Liver (tissue), 9 donors: Measurements from ENCODE around the gene ZNF708. TPM values are rescaled to one million over a fixed set of nuclear protein-coding genes. Genes with fewer than 3 reads are reported as not detected.
A peak's percentile ranks its signal among the peaks of the same experiment; 100 is the strongest.
"Not testable (repeated sequence)": the region's sequence is repeated elsewhere in the genome, so short reads cannot be mapped to it uniquely, and the experiment has no call there.

Experiments
- DNase-seq: peaks from one replicate; pipeline ENCODE4 v3.0.0-alpha.2; 2017; ENCODE audit warnings: low spot score
- H3K27ac ChIP-seq, 2 donors: one replicate each; pipeline ENCODE4 v1.7.0; 2013; ENCODE audit warnings: inconsistent platforms in 2 of 2, low read length in 2 of 2, control low read depth in 1 of 2, low read depth in 1 of 2, mild to moderate bottlenecking in 1 of 2
- H3K27me3 ChIP-seq, 4 donors: one replicate each; pipeline versions ENCODE4 v1.6.1 to v1.7.0; 2013; ENCODE audit warnings: low read length in 3 of 4, inconsistent platforms in 1 of 4, mild to moderate bottlenecking in 1 of 4, moderate library complexity in 1 of 4; ENCODE audit not compliant: control insufficient read depth in 4 of 4, insufficient read depth in 4 of 4
- H3K36me3 ChIP-seq, 4 donors: one replicate each; pipeline versions ENCODE4 v1.6.1 to v1.7.0; 2013; ENCODE audit warnings: low read length in 3 of 4, mild to moderate bottlenecking in 3 of 4, low read depth in 1 of 4, moderate library complexity in 1 of 4; ENCODE audit not compliant: control insufficient read depth in 4 of 4, insufficient read depth in 3 of 4
- H3K4me1 ChIP-seq, 4 donors: one replicate each; pipeline versions ENCODE4 v1.6.1 to v1.7.0; 2013; ENCODE audit warnings: low read length in 3 of 4, mild to moderate bottlenecking in 3 of 4, moderate library complexity in 1 of 4; ENCODE audit not compliant: control insufficient read depth in 4 of 4, insufficient read depth in 4 of 4
- H3K4me3 ChIP-seq, 3 donors: one replicate each; pipeline versions ENCODE4 v1.6.1 to v1.7.0; 2013; ENCODE audit warnings: low read length in 3 of 3, control low read depth in 1 of 3, low read depth in 1 of 3, mild to moderate bottlenecking in 1 of 3
- H3K9ac ChIP-seq, 2 donors: one replicate each; pipeline ENCODE4 v1.7.0; 2013; ENCODE audit warnings: low read length in 2 of 2, mild to moderate bottlenecking in 2 of 2, moderate library complexity in 2 of 2, control low read depth in 1 of 2, low read depth in 1 of 2
- H3K9me3 ChIP-seq, 4 donors: one replicate each; pipeline versions ENCODE4 v1.6.1 to v1.7.0; 2013; ENCODE audit warnings: low read length in 3 of 4; ENCODE audit not compliant: control insufficient read depth in 4 of 4
- EGR1 ChIP-seq, 2 donors: IDR thresholded peaks; 2 replicates each; pipeline ENCODE4 v1.6.1; 2016 to 2018; ENCODE audit warnings: antibody characterized with exemption in 2 of 2, low read depth in 2 of 2
- FOXA1 ChIP-seq: IDR thresholded peaks from 2 replicates; pipeline ENCODE4 v1.6.1; 2016; ENCODE audit warnings: antibody characterized with exemption
- HNF4G ChIP-seq: IDR thresholded peaks from 2 replicates; pipeline ENCODE4 v1.6.1; 2016; ENCODE audit warnings: antibody characterized with exemption
- JUND ChIP-seq, 2 donors: IDR thresholded peaks; 2 replicates each; pipeline ENCODE4 v1.6.1; 2016; ENCODE audit warnings: antibody characterized with exemption in 2 of 2
- RAD21 ChIP-seq, 2 donors: IDR thresholded peaks; 2 replicates each; pipeline ENCODE4 v1.6.1; 2016; ENCODE audit warnings: antibody characterized with exemption in 2 of 2, mild to moderate bottlenecking in 2 of 2
- RXRA ChIP-seq, 2 donors: IDR thresholded peaks; 2 replicates each; pipeline ENCODE4 v1.6.1; 2017 to 2018; ENCODE audit warnings: antibody characterized with exemption in 2 of 2, mild to moderate bottlenecking in 1 of 2
- SP1 ChIP-seq: IDR thresholded peaks from 2 replicates; pipeline ENCODE4 v1.6.1; 2018; ENCODE audit warnings: antibody characterized with exemption, mild to moderate bottlenecking
- TAF1 ChIP-seq: conservative IDR thresholded peaks from 2 replicates; pipeline ENCODE4 v1.6.1; 2016; ENCODE audit warnings: antibody characterized with exemption, mild to moderate bottlenecking
- WGBS: extraction: QIAGEN DNeasy Blood & Tissue Kit; methylation state at CpG from one replicate; pipeline ENCODE4 v1.1.7; 2013; 5-methylcytosine and 5-hydroxymethylcytosine counted together
- polyA plus RNA-seq, 2 donors: library from polyadenylated mRNA; stranded (reverse) in 1 of 2; unstranded in 1 of 2; fragments of 200-250 nt in 1 of 2; fragments of >200 nt in 1 of 2; fragmentation: Nextera tagmentation in 1 of 2; extraction: Ambion mirVana in 1 of 2; gene quantifications; one replicate each; pipeline versions ENCODE4 v1.2.1 to v1.2.3, GENCODE V29; 2013 to 2015
- total RNA-seq, 2 donors: library from RNA; depleted of rRNA; stranded (reverse); fragments of >200 nt; gene quantifications; one replicate each; pipeline ENCODE4 v1.2.3, GENCODE V29; 2014
- TF ChIP-seq, protein P1 (sequence below): IDR thresholded peaks from 2 replicates; pipeline ENCODE4 v1.6.1; 2016; ENCODE audit warnings: antibody characterized with exemption, mild to moderate bottlenecking
- TF ChIP-seq, protein P2 (sequence below): IDR thresholded peaks from 2 replicates; pipeline ENCODE4 v1.6.1; 2016; ENCODE audit warnings: antibody characterized with exemption
- TF ChIP-seq, protein P3 (sequence below): fragments of 150-350 bp; IDR thresholded peaks from 2 replicates; pipeline ENCODE4 v1.5.1; 2017; ENCODE audit warnings: improper control_type of control experiment, low read depth, low read length; ENCODE audit not compliant: missing input control
- donor health status: healthy.
- donor health status: healthy.
- donor health status: healthy.
- donor health status: healthy.
- donor health status: healthy.

Gene ZNF708
- total and polyA plus RNA-seq, 4 donors, result 0.97 to 7.7 (median 3.3) TPM

DNA sequence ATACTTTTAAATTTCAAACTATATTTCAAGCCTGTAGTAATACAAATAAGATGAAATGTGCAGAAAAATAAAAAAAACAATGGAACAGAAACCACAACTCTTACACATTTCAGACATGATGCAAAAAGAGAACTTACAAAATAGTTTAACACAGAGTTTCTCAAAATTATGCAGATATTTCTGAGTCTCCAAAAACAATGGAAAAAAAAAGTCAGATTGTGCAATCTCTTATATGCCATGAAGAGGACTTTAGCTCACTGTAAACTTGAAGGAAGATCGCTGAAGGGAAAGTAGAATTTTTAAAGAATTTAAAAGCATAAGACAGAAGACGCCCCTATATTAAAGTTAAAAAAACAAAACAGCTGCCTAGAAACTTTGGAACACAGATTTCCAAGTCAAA is 20.4 kb downstream of the ZNF708 start:
- TF ChIP-seq RAD21 (IDR thresholded peaks at IDR 0.05), result no peak
- no peak for TF ChIP-seq RXRA (IDR thresholded peaks at IDR 0.05)
- TF ChIP-seq EGR1 (IDR thresholded peaks at IDR 0.05; ENCODE audit: low read depth in 2 of 2), result no peak
- no peak for TF ChIP-seq SP1
- TF ChIP-seq, protein P1, sequence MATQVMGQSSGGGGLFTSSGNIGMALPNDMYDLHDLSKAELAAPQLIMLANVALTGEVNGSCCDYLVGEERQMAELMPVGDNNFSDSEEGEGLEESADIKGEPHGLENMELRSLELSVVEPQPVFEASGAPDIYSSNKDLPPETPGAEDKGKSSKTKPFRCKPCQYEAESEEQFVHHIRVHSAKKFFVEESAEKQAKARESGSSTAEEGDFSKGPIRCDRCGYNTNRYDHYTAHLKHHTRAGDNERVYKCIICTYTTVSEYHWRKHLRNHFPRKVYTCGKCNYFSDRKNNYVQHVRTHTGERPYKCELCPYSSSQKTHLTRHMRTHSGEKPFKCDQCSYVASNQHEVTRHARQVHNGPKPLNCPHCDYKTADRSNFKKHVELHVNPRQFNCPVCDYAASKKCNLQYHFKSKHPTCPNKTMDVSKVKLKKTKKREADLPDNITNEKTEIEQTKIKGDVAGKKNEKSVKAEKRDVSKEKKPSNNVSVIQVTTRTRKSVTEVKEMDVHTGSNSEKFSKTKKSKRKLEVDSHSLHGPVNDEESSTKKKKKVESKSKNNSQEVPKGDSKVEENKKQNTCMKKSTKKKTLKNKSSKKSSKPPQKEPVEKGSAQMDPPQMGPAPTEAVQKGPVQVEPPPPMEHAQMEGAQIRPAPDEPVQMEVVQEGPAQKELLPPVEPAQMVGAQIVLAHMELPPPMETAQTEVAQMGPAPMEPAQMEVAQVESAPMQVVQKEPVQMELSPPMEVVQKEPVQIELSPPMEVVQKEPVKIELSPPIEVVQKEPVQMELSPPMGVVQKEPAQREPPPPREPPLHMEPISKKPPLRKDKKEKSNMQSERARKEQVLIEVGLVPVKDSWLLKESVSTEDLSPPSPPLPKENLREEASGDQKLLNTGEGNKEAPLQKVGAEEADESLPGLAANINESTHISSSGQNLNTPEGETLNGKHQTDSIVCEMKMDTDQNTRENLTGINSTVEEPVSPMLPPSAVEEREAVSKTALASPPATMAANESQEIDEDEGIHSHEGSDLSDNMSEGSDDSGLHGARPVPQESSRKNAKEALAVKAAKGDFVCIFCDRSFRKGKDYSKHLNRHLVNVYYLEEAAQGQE, result no peak
- TF ChIP-seq FOXA1, result no peak
- TF ChIP-seq HNF4G, result no peak
- TF ChIP-seq, protein P2, sequence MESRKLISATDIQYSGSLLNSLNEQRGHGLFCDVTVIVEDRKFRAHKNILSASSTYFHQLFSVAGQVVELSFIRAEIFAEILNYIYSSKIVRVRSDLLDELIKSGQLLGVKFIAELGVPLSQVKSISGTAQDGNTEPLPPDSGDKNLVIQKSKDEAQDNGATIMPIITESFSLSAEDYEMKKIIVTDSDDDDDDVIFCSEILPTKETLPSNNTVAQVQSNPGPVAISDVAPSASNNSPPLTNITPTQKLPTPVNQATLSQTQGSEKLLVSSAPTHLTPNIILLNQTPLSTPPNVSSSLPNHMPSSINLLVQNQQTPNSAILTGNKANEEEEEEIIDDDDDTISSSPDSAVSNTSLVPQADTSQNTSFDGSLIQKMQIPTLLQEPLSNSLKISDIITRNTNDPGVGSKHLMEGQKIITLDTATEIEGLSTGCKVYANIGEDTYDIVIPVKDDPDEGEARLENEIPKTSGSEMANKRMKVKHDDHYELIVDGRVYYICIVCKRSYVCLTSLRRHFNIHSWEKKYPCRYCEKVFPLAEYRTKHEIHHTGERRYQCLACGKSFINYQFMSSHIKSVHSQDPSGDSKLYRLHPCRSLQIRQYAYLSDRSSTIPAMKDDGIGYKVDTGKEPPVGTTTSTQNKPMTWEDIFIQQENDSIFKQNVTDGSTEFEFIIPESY, result no peak
- TF ChIP-seq, protein P3, sequence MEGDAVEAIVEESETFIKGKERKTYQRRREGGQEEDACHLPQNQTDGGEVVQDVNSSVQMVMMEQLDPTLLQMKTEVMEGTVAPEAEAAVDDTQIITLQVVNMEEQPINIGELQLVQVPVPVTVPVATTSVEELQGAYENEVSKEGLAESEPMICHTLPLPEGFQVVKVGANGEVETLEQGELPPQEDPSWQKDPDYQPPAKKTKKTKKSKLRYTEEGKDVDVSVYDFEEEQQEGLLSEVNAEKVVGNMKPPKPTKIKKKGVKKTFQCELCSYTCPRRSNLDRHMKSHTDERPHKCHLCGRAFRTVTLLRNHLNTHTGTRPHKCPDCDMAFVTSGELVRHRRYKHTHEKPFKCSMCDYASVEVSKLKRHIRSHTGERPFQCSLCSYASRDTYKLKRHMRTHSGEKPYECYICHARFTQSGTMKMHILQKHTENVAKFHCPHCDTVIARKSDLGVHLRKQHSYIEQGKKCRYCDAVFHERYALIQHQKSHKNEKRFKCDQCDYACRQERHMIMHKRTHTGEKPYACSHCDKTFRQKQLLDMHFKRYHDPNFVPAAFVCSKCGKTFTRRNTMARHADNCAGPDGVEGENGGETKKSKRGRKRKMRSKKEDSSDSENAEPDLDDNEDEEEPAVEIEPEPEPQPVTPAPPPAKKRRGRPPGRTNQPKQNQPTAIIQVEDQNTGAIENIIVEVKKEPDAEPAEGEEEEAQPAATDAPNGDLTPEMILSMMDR, result no peak
- TF ChIP-seq TAF1, result no peak
- no peak for TF ChIP-seq JUND (IDR thresholded peaks at IDR 0.05)
- H3K27me3 ChIP-seq, result no peaks in the 10 kb centered on the region
- H3K36me3 ChIP-seq, result peaks cover 4 to 26% (median 22%) of the 10 kb centered on the region in 4 donors

DNA sequence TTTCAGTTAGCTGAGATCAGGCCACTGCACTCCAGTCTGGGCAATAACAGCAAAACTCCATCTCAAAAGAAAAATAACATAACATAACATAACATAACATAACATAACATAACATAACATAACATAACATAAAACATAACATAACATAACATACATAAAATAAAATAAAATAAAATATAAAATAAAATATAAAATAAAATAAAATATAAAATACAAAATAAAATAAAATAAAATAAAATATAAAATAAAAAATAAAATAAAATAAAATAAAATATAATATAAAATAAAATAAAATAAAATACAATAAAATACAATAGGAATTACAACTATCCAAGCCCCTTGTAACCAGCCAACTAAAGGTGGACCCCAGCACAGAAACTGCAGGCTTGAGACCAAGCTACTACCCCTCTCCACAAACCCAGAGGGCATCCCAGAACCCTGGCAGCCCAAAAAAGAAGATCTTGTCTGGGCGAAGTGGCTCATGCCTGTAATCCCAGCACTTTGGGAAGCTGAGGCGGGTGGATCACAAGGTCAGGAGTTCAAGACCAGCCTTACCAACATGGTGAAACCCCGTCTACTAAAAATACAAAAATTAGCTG is 22.2 kb downstream of the ZNF708 start:
- H3K36me3 ChIP-seq, result peaks cover 7 to 28% (median 27%) of the 10 kb centered on the region in 4 donors
- 96% methylated on average over 3 of the region's 3 CpGs for WGBS

More for the DNA sequence above, 20.4 kb downstream of the ZNF708 start:
- WGBS, result 98% methylated on average over 2 of the region's 2 CpGs
- H3K9me3 ChIP-seq, result peaks cover 0 to 4% (median under 1%) of the 10 kb centered on the region in 4 donors
- H3K27ac ChIP-seq, result no peak overlapping the region
- no peak overlapping the region for H3K9ac ChIP-seq
- no peaks in the 10 kb centered on the region for H3K4me1 ChIP-seq
- no peak overlapping the region for H3K4me3 ChIP-seq
- no peak for DNase-seq

DNA sequence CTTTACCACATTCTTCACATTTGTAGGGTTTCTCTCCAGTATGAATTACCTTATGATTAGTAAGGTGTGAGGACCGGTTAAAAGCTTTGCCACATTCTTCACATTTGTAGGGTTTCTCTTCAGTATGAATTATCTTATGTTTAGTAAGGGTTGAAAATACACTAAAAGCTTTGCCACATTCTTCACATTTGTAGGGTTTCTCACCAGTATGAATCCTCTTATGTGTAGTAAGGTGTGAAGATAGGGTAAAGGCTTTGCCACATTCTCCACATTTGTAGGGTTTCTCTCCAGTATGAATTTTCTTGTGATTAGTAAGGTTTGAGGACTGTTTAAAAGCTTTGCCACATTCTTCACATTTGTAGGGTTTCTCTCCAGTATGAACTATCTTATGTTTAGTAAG is 35.4 kb downstream of the ZNF708 start:
- Histone ChIP-seq H3K4me3 (peak overlapping the region in 2 of 3 donors; percentile 3 to 26), H3K9me3 (peaks cover 9 to 50% (median 22%) of the 10 kb centered on the region in 4 donors), H3K36me3 (peaks cover 5 to 33% (median 30%) of the 10 kb centered on the region in 4 donors)
- H3K27me3 ChIP-seq, H3K9ac ChIP-seq, H3K27ac ChIP-seq, DNase-seq, H3K4me1 ChIP-seq: not testable (repeated sequence)
- 100% methylated on average over 1 of the region's 1 CpG for WGBS

More for the DNA sequence above, 22.2 kb downstream of the ZNF708 start:
- H3K27ac ChIP-seq, H3K27me3 ChIP-seq, H3K9ac ChIP-seq, H3K9me3 ChIP-seq, H3K4me1 ChIP-seq, DNase-seq, H3K4me3 ChIP-seq: not testable (repeated sequence)
